Activated CD4-positive, alpha-beta T cell treated with anti-CD3 and anti-CD28 coated beads, Interleukin-10, Interleukin-2, amounts not matched to agents 100 ng/mL and 50 ng/mL, durations not matched to agents 16 hours and 8 hours (primary cell): ENCODE measurements around the gene RUFY3.
A peak's percentile ranks its signal among the peaks of the same experiment; 100 is the strongest.
"Not testable (repeated sequence)": the region's sequence is repeated elsewhere in the genome, so short reads cannot be mapped to it uniquely, and the experiment has no call there.

ENCODE experiments used
- DNase-seq: peaks from one replicate; pipeline ENCODE4 v3.0.0-alpha.2; 2020

RUFY3 gene, protein sequence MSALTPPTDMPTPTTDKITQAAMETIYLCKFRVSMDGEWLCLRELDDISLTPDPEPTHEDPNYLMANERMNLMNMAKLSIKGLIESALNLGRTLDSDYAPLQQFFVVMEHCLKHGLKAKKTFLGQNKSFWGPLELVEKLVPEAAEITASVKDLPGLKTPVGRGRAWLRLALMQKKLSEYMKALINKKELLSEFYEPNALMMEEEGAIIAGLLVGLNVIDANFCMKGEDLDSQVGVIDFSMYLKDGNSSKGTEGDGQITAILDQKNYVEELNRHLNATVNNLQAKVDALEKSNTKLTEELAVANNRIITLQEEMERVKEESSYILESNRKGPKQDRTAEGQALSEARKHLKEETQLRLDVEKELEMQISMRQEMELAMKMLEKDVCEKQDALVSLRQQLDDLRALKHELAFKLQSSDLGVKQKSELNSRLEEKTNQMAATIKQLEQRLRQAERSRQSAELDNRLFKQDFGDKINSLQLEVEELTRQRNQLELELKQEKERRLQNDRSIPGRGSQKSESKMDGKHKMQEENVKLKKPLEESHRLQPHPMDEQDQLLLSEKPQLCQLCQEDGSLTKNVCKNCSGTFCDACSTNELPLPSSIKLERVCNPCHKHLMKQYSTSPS

DNA sequence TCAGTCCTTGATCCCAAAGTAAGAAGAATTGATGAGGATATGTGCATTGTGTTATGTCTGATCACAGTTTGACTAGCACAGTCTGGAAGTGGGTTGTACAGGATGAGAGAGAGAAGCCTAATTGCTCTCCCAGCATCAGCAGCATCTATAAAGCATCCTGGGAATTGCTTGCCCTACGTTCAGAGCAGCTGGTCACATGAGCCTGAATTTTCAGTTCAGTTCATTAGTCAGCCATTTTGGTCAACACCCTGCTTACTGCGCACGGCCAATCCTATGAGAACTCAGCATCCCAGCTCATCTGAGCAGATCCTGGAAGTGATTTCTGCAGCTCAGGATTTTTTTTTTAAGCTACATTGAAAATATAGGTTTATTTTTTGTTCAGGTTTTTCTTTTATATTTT is at the start of gene RUFY3:
TSS of gene RUFY3 (plus strand) at position 218 of the 400 bp plus-strand sequence. CDS start 610 bp downstream, outside the sequence.
- DNase-seq, result no peak

DNA sequence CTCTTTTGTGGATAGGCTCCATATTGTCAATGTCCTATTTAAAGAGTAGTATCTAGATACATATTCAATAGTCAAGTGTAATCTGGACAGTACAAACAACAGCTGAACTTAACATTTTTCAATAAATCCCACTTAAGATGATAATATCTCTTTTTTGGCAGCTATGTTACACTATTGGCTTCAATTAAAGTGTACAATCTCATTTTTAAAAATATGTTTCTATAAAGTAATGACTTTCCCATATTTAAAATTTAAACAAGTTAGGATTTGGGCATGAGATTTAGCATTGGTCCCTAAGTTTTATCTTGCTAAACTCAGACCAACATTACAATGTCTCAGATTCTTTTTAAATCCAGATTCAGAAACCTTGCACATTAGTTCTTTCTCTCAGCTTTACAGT is 47.6 kb upstream of the RUFY3 start:
- DNase-seq, result no peak

DNA sequence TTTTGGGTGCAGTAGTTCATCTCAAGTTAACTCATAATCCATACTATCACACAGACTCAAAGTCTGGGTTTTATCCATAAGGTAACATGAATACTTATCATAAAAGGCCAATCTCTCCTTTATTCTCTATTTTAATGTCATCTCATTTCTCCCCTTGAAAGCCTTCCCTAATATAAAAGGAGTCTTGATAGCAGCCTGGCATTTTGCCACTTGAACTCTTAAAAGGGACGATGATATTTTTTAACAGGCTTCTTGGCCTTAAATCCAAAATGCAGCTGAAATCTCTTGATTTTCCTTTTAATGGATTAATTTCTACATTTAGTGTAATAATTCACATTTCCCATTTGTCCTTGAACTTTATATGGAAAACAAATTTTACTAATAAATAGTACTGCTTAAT is 47.0 kb upstream of the RUFY3 start:
- DNase-seq, result no peak

DNA sequence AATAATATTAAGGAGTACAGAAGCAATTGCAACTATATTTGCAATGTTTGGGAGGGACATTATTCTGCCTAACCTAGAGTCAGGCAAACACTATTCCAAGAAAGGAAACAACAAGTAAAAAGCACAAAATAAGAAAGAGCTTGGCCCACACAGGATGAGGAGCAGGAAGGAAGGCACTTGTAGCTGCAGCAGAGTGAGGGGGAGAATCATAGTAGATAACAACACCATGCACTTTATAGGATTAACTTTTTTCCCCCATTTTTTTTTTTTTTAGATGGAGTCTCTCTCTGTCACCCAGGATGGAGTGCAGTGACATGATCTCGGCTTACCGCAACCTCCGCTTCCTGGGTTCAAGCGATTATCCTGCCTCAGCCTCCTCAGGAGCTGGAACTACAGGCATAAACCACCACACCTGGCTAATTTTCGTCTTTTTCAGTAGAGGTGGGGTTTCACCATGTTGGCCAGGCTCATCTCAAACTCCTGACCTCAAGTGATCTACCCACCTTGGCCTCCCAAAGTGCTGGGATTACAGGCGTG is 45.1 kb upstream of the RUFY3 start:
- DNase-seq, result no peak

DNA sequence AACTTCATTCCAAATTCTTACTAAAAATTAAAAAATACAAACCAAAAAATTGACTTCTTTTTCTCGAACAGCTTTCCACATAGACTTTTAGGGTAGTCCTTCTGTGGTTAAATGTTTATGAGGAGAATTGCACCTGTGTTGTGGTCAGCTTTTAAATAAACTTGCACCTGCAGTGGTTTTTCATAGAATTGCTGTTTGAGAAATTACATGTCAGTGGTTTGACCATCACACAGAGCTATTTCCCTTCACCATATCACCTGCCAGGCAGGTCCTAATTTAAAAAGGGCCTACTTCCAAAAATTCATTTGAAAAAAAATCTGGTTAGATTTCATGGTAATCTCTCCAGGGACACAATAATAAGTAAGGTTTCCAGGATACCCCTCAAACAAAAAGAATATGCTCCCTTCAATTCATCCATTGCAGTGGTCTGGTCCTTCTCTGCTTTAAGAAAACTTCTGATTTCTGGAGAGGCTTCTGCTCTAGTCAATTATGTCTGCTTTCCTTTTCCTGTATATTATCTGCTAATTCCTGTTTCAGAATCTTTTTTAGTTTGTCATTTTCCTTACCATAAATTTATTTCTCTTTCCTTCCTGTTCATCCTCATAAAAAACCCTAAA is 43.3 kb upstream of the RUFY3 start:
- no peak for DNase-seq

DNA sequence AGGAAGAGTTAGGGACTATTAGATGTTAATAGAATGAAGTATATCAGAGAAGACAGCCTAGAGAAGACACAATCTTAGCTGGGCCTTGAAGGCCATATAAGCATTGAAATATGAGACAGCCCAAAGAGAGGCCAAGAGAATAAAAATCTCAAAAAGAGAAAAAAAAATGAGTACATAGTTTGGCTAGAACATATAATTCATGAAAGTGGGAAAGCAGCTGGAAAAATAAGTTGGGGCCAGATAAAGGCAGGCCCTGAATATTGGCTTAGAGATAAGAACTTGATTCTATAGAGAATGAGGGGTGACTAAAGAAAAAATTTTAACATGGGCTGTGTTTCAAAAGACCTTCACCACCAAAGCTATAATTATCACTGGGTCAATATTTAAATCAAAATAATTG is 40.8 kb upstream of the RUFY3 start:
- DNase-seq, result no peak

DNA sequence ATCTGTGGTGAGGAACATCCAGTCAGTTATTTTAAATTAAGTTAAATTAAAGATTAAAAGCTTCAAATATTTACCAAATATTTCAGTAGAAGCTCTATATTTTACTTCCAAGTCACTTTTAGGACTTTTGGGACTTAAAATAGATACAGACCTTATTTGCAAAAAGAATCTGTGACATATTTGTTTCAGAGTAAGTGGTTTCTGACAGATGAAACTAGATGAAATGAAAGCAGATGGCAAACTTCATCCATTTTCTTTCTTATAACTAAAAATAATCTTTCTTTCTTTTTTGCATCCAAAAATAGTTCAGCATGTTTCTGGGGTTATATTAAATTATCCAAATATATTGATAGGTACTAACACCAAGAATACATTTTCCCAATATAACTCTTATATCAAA is 40.1 kb upstream of the RUFY3 start:
- DNase-seq, result no peak

DNA sequence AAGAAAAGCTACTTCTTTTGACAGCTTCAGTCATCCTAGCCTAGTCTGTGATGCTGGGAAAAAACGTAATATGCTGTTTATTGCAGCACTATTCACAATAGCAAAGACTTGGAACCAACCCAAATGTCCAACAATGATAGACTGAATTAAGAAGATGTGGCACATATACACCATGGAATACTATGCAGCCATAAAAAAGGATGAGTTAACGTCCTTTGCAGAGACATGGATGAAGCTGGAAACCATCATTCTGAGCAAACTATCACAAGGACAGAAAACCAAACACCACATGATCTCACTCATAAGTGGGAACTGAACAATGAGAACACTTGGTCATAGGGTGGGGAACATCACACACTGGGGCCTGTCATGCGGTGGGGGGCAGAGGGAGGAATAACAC is 39.6 kb upstream of the RUFY3 start:
- not testable (repeated sequence) for DNase-seq

DNA sequence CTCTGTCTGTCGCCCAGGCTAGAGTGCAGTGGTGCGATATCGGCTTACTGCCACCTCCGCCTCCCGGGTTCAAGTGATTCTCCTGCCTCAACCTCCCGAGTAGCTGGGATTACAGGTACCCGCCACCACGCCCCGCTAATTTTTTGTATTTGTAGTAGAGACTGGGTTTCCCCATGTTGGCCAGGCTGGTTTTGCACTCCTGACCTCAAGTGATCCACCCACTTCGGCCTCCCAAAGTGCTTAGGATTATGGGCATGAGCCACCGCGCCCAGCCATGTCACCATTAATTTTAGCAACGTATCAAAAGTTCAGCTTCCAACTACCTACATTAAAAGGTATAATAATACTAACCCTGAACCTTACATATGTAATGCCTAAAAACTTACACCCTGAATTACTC is 34.4 kb upstream of the RUFY3 start:
- DNase-seq, result peak; percentile 19

DNA sequence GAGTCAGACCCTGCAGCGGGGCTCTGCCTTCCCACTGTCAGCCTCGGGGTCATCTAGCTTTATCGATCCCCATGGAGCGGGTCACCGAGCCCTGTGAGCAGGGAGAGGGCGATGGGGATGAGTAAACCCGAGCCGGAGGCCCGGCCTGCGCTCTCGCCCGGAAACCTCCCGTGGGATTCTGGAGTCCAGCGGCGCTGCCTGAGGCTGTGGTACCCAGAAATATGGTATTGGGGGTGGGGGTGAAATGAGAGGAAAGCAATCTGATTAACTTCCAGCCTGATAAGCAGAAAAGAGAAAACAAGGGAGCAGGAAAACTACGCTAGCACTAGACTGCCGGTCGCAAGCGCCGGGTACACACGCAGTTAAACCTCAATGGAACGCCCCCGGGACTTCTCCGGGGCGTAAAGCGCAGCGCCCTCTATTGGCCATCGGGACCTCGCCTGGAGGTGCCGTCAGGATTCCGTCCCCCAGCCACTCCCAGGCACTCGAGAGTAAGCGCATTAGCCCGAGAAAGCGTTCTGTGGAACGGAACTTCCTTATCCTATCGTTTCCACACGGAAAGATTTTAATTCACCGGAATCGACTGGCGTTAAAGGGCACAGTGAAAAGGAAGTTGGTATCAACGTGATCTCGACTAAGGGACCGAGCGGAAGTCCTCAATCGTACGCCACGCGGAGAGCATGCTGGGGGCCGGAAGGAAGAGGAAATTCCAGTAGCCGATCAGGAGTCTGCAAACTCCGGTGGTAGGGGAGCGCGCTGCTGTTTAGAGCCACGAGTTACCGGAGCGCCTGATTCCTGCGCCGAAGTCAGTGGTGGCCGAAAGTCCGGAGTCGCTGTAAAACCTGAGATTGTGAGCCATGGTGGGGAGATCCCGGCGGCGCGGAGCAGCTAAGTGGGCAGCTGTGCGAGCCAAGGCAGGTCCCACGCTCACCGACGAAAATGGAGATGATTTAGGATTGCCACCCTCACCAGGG is 33.7 kb upstream of the RUFY3 start, which contains the start of gene UTP3:
TSS of gene UTP3 (plus strand) at position 712 of the 974 bp plus-strand sequence. CDS start at position 858, 146 bp downstream.
- peak; percentile 95 for DNase-seq

DNA sequence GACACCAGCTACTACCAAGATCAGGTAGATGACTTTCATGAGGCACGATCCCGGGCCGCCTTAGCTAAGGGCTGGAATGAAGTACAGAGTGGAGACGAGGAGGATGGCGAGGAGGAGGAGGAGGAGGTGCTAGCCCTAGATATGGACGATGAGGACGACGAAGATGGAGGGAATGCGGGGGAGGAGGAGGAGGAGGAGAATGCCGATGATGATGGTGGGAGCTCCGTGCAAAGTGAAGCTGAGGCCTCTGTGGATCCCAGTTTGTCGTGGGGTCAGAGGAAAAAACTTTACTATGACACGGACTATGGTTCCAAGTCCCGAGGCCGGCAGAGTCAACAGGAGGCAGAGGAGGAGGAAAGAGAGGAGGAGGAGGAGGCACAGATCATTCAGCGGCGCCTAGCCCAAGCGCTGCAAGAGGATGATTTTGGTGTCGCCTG is 33.0 kb upstream of the RUFY3 start:
- DNase-seq, result peak; percentile 4

DNA sequence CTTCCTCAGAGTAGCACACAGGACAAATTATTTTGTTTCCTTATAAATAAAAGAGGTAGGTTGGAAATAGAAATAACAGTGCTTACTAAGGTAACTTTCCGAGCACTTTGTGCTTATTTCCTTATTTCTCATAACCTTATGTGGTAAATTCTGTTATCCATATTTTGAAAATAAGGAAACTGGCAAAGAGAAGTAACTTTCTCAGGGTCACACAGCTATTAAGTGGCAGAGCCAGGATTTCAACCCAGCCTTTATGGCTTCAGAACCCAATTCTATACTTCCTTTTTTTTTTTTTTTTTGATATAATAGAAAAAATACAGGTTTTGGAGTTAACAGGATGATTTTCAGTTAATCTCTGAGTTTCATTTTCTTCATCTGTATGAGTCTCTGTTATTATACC is 30.1 kb upstream of the RUFY3 start:
- no peak for DNase-seq

DNA sequence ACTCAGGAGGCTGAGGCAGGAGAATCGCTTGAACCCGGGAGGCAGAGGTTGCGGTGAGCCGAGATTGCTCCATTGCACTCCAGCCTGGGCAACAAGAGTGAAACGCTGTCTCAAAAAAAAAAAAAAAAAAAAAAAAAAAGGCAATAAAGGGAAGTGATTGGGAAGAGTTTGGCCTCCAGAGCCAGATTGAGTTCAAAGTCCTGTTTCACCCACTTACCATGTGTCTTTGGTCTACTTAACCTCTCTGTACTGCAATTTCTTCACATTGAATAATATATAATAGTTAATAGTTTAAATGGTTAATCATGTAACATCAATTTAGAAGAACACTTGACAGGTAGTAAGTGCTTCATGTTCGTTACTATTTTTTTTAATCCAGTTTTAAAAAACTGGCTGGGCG is 27.1 kb upstream of the RUFY3 start:
- not testable (repeated sequence) for DNase-seq

DNA sequence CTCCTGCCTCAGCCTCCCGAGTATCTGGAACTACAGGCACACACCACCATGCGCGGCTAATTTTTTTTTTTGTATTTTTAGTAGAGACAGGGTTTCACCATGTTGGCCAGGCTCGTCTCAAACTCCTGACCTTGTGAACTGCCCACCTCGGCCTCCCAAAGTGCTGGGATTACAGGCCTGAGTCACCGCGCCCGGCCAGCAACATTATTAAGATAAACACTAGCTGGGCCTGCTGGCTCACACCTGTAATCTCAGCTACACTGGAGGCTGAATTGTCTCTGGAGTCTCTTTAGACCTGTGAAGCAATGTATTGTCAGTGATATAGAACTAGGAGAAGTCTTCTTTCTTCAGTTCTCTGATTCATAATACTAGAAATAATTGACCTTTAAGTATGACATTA is 23.3 kb upstream of the RUFY3 start:
- DNase-seq, result not testable (repeated sequence)

DNA sequence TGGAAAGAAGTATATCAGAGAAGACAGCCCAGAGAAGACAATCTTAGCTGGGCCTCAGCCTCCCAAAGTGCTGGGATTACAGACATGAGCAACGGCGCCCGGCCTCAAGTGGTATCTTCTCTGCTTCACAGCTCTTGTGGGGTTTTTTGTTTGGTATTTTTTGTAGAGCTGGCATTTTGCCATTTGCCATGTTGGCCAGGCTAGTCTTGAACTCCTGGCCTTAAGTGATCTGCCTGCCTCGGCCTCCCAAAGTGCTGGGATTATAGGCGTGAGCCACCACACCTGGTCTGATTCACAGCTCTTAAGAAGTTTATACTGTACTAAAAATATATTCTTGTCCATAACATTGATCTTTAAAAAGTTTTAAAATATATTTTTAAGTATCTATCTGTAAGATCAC is 21.1 kb upstream of the RUFY3 start:
- no peak for DNase-seq

DNA sequence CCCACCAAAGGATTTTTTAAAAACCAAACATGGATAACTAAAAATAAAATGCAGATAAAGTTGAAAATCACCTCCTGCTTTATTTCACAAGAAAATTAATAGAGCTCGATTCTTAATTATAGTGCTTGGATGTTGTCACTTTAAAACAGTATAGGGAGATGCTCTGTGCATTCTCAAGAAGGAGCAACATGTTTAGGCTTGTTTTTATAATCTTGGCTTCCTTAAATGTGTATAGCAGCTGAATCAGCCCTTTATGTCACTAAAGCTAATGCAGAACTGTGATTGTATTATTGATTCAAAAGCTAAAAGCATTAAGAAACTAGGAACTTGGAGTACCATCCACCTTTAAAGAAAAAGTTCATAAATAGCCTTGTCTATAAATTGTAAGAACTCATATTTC is 20.5 kb upstream of the RUFY3 start:
- DNase-seq, result no peak

DNA sequence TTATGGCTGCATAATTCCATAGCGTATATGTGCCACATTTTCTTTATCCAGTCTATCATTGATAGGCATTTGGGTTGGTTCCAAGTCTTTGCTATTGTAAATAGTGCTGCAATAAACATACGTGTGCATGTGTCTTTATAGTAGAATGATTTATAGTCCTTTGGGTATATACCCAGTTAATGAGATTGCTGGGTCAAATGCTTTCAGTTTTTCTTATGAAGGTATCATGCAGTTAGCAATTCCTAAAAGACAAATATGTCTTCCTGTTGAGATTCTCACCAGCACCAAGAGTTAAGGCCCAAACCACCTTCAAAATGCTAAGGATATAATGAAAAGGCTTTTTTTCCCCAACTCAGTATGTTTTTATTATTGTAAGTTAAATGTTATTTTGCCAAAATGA is 19.2 kb upstream of the RUFY3 start:
- DNase-seq, result not testable (repeated sequence)

DNA sequence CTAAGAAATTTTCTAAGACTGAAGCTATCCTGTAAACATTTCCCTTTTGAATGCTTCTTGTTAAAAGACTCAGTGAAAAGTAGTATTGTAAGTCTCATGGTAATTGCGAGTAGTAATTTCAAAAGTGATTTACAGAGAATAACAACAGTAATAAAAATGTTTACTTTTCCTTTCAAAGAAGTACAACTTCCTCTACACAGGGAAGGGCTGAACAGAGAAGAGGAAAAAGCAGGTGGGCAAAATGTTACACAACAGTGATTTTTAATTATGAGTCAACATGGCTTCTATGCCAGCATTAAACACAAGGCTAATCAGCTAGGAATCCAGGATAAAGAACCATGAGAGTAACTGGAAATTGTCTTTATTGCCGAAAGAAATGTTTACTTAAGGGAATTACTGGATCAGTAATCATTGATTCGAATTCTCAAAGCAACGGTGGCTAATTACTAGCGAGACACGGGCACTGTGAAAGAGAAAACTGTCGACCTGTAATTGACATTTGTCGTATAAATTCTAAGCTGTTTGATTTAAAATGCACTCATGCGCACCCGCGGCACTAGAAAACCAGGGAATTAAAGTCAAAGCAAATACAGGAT is 18.0 kb upstream of the RUFY3 start:
- peak; percentile 25 for DNase-seq

DNA sequence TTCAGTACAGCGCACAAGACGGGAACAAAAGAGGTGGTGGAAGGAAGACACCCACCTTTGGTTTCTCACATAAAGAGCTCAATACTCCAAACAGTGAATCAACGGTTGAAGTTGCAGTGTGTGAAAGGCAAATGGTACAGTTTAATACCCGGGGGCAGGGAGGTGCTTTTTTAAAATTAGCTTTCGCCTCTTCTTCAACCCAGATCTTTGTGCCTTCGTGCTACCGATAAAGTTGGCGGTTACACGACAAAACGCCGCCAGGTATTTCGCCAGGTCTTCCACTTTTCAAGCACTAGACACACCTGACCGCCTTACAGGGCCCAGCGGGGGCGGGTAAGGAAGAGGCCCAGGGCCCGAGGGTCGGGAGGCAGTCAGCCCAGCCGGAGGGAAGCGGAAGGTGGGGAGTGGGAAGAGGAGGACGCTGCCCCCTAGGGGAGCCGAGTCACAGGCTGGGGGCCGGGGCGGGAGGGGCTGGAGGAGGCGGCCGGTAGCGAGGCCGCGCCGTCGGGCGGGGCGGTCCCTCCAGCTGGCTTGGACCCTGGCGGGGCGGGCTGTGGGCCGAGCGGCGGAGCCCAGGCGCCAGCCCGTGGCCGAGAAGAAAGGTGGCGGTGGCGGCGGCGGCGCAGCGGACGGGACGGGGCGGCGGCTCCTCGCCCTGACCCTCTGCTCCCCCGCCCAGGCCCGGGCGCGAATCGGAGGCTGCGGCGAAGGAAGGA is 17.4 kb upstream of the RUFY3 start:
- DNase-seq, result peak; percentile 68

DNA sequence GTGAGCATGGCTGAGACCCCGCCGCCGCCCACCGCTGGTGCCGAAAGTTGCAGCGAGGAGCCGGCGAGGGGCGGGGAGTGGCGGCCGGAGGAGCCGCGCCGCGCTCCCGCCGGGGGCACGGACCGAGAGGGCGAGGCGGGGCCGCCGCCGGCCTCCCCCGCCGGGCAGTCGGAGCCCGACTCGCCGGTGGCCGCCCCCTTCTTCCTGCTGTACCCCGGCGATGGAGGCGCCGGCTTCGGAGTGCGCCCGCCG is 16.9 kb upstream of the RUFY3 start:
- no peak for DNase-seq

DNA sequence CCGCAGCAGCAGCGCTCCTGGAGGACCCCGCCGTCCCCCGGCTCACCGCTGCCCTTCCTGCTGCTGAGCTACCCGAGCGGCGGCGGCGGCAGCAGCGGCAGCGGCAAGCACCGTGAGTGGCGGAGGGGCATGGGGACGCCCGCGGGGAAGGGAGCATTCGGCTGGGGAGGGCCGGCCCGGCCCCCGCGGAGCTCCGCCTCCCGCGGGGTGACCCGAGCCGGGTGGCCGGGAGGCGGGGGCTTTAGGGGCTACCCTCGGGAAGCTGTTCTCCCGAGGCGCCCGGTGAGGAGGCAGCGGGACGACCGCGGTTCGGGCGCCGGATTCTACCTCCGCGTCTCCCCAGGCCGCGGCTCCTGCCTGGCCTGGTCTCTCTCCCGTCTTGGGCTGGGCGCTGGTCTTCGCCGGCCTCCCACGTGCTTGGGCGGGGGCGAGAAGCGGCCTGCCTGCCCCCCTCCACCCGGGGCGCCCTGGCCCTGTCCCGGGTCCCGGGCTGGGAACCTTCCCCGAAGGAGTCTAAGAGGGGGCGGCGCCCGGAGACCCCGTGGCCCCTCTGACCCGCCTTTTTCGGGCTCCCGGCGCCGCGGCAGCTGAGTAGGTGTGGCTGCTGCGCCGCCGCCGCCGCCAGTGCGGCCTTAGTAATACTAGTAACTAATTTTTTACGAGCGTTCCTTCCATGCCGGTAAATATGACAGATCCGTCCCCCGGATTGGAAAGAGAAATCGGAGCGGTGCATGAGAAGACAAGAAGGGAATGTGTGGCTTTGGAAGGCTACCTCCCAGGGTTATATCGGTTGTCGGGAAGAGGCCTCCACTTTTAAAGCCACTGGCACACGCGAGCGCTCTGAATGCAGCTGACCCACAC is 16.4 kb upstream of the RUFY3 start:
- DNase-seq, result peak; percentile 81
